Effector CD8-positive, alpha-beta T cell (primary cell): Measurements from ENCODE around the gene BCR.

Experiments
- DNase-seq: peaks from one replicate; lab custom pipeline; 2025; lab: John Stamatoyannopoulos, UW

The BCR gene

DNA sequence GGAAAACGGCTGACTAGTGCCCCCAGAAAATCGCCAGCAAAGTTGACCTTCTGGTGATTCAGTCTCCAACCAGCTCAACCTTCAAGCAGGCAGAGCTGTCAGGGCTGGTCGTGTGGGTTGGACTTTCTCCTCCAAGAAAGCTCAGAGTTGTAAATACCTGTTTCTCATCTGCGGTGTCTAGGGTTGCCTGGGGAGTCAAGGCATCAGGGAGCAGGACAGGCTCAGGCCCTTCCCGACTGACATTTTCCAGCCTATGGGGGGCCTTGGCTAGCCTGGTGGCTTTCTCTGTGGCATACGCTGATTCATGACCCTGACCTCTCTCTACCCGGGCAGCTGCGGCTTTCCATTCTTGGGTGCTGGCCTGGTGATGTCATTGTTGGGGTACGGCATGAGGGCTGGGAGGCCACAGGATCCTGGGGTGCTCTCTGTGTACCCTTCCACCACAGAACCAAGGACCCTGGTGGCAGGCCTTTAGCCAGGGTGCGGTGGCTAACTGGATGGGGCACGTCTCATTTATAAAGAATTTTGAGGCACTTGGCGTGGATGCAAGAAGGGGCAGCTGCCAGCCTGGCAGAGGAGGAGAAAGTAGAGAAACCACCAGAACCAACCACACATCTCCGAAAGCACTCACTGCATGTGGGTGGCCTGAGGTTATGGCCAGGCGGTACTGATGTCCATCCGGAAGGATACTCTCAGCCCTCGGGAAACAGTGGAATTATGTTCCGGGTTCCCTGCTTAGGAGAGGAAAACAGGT is 64.9 kb downstream of the BCR start:
- DNase-seq = no peak

DNA sequence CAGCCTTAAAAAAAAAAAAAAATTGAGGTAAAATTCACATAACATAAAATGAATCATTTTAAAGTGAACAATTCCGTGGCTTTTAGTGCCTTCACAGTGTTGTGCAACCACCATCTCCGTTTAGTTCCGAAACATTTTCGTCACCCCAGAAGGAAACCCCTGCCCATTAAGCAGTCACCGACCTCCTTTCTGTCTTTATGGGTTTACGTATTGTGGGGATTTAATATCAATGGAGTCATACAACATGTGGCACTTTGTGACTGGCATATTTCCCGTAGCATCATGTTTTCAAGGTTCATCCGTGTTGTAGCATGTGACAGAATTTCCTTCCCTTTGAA is 65.5 kb downstream of the BCR start:
- DNase-seq = no peak

DNA sequence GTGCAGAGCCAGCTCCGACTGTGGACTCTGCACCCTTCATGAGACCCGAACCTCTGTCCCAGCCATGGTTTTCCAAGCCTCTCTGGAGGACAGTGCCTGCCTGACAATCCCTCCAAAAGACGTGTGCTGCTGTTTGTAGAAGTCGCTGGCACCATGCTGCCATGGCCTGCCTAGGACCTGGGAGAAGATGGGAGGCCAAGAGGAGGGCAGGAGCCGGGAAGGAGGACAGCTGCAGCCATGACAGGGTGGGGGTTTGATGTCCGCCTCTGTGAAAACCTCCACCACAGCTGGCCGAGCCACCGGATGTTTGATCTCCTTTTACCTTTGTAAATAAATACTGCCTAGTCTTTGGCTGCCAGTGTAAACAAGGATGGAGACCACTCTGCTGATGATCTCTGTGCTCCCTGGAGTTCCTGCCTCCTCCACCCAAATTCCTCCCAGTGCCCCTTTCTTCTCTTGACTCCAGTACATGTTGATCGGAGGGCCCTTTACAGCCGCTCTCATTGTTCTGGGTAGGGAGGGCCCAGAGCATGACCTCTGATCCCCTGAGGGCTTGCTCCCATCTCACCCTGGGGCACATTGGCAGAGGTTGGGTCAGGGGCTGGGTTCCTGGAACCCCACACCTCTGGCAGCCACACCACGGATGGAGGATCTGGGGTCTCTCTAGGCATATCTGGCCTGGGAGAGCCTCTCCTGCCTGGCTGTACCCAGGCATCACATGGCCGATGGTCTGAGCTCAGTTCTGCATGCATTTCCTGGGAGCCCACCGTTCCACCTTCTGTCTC is 66.9 kb downstream of the BCR start:
- no peak for DNase-seq

DNA sequence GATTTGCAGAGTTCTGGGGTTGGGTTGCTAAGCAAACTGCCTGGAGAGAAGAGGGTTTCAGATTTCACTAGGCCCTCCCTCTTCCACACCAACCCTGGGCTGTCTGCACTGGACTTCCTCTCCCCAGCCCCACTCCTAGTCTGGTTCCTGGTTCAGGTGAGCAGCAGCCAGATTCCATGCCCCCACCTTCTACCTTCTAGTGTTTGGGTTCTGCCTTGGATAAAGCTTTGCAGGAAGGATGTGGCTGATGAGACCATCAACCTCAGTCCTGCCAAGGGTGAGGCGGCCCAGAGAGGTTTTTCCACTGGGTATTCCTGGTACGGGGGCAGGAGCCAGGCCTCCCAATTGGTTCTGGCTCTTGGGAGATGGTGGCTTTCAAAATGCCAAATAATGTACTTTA is 68.3 kb downstream of the BCR start:
- no peak for DNase-seq

DNA sequence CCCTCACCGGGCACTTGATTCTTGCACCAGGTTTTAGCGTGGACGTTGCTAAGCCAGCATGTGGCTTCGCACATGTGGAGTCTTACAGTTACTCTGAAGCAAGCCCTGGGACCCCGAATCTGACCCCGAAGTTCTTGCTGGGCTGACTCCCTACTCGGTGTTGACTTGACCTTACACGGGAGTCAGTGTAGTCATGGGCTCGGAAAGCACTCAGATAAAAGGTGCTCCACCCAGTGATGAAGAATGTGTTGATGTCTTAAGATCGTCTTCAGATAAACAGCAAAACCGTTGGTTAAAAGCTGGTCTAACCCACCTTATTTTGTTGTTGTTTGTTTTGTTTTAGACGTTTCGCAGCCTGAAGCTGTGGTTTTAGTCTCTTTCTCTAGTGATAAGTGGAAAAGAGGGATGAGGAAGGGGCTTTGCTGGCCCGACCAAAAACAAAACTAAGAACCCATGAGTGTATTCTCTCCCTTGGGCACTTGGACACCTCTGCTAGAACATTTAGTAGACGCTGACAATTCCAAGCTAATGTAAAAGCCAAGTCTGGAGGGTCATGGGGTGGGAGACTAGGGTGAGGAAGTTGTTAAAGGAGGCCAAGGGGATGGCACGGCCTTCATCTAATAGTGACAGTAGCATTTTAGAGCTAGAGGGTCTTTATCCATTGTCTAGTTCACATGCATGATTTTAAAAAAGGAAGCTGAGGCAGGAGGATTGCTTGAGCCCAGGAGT is 69.9 kb downstream of the BCR start:
- DNase-seq = no peak

DNA sequence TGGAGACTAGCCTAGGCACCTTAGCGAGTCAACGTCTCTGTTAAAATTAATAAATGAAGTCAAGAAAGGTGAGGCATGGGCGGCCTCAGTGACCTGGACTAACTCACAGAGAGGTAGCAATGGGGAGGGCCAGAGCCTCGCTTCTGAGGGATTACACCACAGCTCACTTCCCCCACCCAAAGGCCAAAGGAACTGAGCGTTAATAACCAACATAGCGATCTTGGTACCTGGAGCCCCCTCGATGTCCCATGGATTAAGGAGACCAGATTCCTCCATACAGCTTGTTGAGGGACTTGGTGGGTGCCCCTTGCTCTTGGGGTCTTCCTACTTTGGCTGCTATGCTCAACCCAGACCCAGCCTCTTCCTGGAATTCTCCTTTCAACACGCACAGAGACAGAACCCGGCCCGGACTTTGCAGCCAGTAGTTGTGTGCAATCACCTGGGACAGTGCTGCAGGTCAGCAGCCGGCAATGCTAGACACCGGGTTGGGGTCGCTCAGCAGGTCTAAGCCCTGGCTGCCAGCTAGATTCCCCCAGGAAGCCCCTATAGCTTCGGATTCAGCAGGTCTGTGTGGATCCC is 70.6 kb downstream of the BCR start:
- no peak for DNase-seq

DNA sequence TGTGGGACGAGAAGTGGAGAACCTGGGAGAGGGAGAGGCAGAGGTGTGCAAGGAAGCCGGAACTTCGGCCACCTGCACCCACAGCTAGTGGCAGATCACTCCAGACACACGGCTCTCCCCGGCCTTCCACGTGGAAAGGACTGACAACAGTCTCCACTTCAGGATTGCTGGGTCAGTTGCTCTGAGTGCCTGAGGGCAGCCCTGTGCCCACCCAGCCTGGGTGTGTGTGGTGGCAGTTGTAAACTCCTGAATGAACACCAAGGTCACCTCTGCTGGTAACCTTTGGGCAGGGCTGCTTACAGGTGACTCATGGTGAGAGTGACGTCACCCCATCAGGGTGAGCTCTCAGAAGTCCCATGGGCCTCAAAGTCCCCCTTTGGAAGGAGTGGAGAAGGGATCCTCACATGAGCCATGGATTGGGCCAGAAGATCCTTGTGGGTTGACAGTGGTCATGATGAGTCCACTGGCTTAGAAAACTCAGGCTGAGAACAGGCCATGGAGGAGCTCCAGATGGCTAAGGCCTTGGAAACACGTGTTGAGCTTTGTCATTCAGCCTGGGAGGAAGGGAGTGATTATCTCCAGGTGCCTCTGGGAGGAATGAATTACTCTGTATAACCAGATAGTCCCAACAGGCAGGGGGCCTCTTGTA is 71.3 kb downstream of the BCR start:
- no peak for DNase-seq

DNA sequence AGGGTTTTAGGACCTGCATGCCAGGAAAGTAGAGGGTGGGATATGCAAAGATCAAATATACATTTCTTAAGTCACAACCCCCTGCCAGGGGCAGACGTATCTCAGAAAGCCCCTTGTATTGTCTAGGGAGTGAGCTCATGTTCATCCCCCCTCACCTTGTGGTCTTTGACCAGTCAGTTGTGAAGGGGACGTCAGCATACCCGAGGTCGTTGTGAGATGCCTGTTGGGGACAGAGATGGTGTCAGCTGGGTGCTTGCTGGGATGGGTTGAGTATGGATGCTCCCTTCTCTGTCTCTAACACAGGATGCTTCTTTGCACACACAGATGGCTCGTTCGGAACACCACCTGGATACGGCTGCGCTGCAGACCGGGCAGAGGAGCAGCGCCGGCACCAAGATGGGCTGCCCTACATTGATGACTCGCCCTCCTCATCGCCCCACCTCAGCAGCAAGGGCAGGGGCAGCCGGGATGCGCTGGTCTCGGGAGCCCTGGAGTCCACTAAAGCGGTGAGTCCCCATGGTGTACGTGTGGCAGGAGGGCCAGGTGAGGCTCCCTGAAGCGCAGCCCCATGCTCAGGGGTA is 73.3 kb downstream of the BCR start:
- no peak for DNase-seq

DNA sequence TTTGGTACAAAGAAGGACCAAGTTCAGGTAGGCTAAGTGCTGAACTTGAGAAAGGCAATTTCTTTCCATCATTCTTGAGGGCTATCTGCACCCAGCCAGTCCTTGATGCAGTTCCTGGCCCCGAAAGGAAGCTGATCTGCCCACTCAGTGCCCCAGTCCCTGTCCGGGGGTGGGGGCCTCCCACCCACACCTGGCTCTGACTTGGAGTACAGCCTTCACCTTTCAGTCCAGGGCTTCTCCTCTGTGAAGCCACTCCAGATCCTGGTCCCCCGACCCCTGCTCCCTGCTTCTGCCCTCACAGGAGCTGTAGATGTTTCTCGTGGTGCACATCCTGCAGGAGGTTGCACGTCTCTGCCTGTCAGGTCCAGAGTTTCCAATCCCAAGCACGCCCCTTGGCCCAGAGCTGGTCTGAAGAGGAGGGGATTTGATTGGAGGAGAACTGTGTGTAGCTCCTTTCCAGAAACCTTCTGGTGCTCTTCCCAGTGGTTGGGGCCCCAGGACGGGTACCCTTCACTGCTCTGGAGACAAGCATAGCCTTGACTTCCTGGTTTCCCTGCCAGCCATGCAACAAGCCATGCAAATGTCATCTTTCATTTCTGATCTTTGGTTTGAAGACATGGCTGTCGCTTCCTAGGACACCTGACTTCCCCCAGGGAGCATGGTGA is 75.3 kb downstream of the BCR start:
- DNase-seq = no peak

DNA sequence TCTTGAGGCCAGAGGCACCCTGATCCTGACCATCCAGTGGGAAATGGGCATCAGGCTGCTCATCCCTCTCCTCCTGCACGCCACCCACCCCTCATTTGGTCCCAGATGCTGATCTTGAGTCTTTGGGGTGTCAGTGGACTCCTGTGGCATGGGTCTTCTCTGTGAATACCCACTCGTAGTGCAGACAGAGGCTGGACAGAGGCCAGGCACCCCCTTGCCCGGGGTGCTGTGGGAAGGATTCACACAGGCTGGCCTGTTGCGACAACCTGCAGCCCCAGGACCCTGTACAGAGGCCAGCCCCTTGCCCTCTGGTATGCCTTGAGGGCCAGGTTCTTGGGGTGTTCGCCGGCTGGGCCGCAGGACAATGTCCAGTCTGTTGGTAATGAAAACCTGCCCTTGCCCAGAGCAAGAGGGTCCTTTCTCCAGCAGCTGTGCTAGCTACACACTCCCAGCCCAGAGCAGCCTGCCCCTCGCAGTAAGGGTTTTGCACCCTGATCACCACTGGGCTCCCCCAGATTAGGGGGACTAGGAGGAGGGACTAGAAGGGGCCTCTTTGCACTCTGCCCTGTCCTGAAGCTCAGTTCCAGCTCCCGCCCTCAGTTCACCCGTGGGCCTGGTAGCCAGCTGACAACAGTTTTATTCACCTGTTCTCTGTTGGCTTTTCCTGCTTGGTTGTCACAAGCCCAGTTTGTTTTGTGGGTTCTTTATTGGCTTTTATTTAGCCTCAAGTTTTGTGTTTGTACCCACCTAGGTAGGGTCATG is 76.0 kb downstream of the BCR start:
- no peak for DNase-seq

DNA sequence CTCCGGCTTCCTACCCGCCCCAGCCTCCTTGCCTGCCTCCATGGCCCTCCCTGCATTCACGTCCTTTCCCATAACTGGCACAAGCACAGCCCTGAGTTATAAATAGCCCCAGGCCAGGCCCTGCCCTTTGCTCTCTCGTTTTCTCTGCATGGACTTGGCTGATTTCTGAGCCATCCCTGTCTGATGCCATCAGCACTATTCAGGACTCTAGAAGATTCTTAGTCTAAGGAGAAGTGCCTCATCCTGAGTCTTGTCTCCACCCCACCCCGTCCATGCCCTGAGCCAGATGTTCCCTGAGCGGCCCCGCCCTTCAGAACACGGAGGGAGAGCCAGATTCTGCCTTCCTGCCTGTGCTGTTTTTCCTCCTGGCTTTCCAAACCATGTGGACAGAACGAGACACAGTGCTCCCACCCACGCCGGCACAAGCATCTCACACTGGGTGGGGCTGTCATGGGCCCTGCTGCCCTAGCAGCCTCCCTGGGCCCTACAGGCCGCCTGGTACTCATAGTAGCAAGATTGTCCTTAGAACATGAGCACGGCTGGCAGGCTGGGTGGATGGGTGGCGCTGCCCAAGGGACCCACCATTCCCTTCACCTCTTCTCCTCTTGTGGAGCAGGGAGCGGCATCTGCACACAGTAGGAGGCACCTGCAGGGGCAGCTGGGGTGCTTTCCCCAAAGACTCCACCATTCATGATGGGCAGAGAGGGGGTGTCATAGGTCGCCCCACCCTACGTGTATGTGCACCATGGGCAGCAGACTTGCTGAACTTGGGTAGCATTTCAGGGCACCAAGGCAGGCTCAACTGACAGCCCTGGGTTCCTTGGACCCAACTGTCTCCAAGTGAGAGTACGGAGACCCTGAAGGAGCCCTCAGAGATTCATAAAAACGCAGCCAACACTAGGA is 76.9 kb downstream of the BCR start:
- no peak for DNase-seq

DNA sequence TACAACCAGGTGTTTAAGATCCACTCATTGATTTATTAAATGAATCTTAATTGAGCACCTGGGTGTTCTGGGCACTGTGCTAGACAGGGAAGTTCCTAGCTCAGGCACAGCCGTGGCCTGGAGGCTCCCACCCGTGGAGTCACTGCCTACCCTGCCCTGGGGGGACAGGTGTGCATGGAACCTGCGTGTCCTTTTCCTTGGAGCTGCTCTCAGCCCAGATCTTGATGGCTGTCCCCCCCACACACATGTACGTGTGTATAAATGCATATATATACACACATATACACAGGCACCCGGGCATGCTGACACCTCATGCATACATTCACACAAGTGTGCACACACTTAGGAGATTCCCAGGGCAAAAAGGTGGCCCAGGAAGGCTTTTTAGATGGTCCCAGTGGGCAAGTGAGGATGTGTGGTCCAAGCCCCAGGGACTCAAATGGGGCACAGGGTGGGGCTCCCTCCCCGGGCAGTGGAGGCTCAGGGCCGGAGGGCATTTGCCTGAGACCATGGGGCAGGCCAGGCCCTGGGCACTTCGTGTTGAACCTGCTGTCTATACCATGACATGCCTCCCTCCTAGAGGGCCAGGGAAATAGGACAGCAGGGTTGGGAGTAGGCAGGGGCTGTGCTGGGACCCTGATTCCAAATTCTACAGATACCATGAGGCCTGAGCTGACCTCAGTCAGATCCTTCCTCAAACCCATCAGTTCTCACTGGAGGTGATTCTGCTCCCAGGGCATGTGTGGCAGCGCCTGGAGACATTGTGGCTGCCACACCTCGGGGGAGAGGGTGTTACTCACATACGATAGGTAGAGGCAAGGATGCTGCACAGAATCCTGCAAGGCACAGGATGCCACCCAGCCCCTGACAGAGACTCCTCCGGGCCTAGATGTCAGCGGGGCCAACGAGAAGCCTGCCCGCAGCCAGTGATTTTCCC is 77.8 kb downstream of the BCR start:
- no peak for DNase-seq

DNA sequence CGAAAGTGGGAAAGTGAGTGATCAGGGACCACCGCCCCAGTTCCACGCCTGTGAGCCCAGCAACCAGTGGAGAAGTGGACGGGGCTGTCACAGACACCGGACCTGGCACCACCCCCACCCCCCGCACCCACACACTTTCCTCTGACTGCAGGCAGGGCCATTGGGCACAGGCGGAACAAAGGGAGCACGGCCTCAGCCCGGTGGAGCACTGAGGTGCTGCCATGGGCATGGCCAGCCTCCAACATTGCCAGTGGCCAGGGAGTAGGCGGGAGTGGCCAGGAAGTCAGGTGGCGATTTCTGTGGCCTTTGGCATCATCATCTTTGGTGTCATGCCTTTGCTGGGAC is 78.5 kb downstream of the BCR start:
- DNase-seq = no peak

DNA sequence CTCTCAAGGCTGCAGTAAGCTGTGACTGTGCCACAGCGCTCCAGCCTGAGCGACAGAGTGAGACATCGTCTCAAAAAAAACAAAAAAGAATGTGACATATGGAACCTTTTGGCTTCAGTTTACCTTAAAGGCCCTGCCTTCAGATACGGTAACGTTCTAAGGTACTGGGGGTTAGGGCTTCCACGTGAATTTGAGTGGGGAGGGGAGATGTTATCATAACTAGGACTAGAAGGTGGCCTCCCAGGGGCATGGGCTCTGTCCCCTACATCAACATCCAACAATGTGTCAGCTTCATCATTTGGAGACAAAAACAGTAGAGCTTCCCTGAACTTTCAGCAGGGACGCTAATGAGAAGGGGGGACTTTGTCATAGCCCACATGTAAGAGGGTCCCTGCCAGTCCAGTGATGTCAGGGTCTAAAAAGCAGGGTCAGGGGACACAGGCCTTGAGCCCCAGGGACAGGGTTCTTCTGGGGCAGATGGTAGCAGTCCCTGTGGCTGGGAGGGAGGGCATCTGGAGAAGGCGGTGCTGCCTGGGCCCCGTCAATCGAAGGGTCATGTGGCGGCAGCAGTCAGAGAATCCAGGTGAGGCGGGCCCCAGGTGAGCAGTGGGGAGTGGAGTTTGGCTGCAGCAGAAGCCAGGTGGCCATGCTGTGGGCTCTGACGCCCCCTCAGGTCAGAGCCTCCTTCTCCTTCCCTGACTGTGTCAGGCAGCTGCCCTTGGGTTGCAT is 79.8 kb downstream of the BCR start:
- no peak for DNase-seq

DNA sequence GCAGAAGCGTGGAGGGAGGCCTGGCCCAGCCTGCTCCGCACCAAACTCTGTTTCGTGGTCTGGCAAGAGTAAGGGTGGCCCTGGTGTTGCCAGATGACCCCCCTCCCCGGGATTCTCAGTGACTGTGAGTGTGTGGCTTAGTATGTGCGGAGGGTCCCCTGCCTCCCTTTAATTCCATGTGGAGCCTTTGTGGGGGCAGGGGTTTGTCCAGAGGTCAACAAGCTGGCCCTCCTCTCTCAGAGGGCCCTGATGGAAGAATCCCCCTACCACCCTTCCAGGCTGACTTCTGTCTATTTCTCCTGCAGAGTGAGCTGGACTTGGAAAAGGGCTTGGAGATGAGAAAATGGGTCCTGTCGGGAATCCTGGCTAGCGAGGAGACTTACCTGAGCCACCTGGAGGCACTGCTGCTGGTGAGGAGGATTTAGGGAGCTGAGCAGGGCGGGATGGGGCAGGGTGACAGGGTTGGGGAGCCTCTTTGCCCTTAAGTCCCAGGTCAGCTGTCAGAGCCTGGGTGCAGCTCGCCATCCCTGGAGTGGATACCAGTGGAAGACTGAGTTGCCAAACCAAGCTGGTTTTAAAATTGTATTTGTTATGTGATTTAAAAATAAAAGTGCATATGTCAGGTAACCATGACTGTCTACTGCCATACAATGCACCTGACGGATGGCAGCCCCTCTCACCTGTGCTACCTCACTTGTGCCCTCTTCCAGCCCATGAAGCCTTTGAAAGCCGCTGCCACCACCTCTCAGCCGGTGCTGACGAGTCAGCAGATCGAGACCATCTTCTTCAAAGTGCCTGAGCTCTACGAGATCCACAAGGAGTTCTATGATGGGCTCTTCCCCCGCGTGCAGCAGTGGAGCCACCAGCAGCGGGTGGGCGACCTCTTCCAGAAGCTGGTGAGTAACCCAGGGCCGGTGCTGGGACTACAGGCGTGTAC is 80.6 kb downstream of the BCR start:
- DNase-seq = no peak

DNA sequence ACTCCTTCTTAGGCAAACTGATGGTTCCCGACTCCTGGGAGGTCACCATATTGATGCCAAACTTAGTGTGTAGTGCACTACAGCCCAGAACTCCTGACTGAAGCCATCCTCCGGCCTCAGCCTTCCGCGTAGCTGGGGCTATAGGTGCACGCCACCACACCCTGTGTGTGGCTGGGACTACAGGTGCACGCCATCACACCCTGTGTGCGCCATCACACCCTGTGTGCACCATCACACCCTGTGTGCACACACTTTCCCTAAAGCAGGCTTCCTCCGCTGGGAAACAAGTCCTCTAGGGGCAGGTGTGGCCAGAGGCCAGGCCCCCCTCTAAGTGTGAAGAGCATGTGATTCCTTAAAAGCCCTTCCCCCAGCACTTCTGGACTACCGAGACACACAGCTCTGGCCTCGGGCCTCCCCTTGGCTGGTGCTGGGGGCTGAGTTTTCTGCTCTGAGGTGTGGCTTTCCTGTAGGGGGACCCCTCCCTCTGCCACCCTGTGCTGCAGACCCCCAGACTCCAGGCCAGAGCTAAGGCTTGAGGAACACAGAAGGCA is 81.7 kb downstream of the BCR start:
- no peak for DNase-seq
